CD1c-positive myeloid dendritic cell (primary cell): ENCODE results near the gene DCLRE1A.

Experiments
- DNase-seq: peaks from one replicate; pipeline ENCODE4 v3.0.0-alpha.2; 2016; ENCODE audit errors: extremely low spot score

DCLRE1A gene

DNA sequence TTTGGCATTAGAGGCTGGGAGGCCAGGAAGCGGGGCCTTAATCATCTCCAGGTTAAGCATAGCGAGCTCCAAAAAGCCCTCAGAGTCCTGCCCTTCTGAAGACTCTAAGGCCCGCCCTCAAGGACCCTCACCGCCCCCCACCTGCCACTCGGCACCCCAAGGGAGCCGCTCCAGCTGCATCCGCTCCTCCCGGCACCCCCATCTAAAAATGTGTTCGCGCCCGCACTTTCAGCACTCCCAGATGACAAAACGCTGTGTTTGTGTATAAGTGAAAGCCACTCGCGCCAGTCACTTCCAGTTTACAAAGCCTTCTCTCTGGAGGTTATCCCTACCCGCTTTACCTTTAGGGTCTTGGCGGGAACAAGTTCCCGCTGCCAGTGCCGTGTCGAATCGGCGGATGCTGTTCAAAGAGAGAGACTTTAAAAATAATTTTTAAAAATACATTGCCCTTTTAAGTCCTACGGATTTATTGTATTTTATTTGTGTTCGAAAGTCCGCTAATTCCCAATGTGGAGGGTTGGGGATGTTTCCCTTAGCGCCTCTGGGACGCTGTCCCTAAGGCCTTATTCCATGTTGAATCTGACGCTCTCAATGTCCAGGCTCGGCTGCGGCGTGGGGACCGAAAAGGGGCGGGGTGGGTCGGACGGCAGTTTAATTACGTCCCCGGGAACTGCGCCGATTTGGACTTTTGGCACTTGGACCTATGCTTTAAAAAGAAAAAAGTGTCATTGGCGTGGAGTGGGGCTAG, at the start of gene DCLRE1A, which contains the start of gene NHLRC2:
DCLRE1A (minus strand) TSS at position 70 of the 748 bp plus-strand sequence. CDS start 900 bp downstream, outside the sequence.
NHLRC2 (plus strand) TSS at position 649 of the 748 bp plus-strand sequence. CDS start 212 bp downstream, outside the sequence.
- DNase-seq: peak; percentile 81

DNA sequence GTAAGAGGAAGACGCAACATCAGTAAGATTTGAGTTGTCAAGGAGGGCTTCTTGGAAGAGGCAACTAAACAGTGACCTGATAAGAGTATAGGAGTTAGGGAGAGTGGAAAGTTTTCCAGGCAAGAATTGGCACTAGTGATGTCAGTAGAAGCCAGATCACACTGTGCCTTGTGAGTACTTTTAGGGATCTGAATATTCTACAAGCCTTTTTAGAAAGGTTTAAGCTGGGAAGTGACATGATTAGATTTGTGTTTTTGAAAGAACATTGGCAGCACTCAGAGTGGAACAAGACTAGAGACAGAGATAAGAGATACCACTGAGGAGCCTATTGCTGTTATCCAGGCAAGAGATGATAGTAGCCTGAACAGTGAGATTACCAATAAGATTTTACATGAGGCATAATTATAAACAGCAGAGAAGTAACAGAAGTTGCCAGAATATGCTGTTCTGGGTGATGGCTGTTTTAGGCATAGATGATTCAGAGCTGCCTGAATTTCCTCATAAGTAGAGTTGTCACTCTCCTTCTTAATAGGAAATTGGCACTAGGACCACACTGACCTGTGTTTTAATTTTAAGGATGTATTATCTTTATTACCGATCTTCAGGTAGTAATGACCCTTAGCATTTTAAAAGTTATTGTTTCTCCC, 46.2 kb upstream of the DCLRE1A start:
- no peak for DNase-seq

DNA sequence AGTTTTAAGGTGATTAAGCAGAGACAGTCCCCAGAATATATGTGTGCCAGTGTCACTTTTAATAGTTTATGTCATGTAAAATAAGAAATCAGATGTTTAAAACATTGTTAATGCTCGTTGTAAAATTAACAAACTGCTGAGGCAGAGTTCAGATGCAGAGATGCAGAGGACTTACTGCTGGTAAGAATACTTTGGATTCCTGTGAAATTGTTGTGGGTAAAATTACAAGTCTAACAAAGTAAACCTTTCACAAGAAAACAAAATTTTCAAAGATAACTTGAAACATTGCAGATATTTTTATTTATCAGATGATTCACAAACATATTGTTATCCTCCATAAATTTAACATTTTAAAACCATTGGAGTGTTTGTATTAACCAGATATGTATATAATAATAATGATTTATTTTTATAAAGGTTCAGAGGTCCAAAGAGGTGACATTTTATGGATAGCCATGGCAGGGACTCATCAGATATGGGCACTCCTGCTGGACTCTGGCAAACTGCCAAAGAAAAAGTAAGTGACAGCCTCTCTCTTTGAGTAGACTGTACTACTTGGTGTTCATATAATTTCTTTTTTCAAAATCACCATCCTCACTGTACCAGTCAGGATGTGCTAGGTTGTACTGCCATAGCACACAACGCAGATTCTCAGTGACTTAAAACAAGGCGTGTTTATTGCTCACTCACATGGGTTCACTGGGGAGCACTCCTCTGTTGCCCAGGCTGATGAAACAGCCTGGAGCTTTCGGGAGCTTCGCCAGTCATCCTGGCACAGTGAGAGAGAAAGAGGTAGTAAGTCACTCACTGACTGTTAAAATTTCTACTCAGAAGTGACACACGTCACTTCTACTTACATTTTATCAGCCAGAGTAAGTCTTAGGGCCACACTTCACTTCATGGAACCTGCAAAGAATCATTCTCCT, 44.1 kb upstream of the DCLRE1A start:
- no peak for DNase-seq

DNA sequence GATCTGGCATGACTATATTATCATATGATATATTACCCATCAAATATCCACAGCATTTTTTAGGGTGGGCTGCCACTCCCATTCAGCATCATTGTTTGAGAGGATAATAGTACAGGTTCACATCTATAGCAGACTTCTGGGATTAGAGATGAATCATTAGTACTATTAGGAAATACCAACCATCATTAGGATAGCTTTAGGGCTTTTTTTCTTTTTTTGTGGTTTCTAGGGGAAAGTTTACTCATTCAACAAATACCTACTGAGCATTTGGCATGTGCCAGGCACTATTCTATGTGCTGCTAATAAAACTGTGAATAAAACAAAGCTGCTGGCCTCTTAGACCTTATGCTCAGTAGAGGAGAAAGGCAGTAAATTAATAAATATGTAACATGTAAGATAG, 41.1 kb upstream of the DCLRE1A start:
- DNase-seq: no peak

DNA sequence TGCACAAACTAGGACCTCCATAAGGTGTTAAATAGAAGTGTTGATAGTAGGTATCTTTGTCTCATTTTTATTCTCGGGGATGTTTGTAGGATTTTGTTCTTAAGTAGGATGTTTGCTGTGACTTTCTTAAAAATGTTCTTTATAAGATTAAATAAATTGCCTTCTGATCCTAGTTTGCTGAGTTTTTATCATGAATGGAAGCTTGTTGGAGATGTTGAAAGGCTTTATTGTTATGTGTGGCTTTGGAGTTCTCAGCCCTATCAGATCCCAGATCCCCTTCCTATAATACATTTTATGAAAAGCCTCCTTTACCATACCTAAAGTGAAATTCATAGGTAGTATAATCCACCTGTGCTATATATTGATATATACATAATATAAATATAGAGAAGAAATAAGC, 40.7 kb upstream of the DCLRE1A start:
- no peak for DNase-seq

DNA sequence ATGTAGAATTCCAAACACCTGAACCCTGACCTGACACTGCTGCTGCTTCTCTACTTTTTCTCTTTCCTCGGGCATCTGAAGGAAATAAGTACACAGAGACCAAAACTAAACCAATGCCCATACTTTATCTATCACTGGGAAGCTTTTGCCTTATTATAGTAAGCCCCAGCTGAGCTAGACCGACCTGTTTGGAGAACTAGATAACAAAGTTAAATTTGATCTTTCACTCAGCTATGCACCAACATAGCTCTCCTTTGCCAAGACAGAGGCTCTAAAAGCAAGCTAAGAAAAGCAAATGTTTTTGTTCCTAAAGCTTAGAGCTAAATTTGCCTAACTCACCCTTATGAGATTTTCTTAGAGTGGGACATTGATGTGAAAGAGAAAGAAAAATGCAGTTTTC, 39.7 kb upstream of the DCLRE1A start:
- DNase-seq: no peak

DNA sequence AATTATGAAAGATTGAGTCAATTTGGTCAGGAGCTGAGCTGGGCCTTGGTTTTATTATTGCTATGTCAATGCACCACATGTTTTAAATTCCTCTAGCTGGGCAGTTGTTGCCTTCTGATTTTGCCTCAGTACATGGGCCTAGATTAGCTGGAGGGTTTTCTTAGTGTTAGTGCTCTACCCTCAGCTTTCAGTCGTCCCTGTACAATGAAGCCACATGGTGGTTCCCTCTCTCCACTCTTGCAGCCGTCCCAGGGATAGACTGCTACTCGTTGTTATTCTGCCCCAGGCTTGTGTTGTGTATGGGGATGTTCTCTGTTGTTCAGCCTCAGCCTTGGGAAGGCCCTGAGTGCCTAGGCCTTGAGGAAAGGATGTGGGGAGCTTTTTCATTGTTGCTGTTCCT, 37.6 kb upstream of the DCLRE1A start:
- DNase-seq: no peak

DNA sequence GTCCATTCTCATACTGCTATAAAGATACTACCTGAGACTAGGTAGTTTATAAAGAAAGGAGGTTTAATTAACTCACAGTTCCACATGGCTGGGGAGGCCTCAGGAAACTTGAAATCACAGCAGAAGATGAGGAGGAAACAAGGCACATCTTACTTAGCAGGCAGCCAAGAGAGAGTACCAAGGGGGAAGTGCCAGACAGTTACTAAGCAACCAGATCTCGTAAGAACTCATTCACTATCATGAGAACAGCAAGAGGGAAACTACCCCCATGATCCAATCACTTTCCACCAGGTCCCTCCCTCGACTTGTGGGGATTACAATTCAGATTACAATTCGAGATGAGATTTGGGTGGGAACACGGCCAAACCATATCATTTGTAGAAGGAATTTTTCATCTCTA, 36.9 kb upstream of the DCLRE1A start:
- DNase-seq: no peak

DNA sequence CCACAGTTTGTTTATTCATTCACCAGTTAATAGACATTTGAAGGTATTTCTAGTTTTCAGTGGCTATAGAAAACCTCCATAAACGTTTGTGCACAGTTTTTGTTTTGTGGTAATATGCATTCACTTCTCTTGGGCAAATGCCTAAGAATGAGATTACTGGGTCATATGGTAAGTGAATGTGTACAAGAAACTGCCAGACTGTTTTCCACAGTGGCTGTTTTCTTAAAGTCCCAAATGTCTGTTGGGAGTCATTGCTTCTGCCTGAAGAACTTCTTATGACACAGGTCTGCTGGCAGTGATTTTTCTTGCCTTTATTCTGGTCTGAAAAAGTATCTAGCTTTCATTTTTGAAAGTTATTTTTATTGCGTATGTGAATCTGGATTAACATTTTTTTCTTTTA, 36.0 kb upstream of the DCLRE1A start:
- DNase-seq: no peak

DNA sequence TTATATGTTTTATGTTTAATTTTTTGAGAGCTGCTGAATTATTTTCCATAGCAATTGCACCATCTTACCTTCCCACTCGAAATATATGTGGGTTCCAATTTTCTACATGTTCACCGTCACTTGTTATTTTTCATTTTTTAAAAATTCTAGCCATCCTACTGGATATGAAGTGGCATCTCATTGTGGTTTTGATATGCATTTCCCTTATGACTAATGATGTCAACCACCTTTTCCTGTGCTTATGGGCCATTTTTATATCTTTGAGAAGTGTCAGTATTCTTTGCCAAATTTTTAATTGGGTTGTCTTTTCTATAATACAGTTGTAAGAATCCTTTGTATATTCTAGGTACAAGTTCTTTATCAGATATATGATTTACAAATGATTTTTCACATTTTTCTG, 28.4 kb upstream of the DCLRE1A start:
- DNase-seq: no peak

DNA sequence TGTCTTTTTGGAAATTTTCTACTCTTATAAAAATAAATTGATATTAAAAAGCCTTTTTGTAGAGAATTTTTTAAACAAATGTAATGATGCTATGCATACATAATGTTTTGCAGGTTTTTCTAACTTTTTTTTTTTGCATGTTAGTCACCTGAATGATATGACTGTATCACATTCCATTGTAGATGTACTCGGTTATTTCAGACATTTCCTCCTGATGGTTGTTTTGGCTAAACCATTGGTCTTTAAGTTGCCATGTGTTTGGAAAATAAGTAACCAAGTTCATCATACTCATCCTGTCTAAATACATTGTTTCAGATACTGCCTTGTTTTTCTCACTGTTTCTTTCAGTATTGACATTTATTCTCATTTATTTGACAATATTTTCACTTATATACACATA, 26.4 kb upstream of the DCLRE1A start:
- no peak for DNase-seq

DNA sequence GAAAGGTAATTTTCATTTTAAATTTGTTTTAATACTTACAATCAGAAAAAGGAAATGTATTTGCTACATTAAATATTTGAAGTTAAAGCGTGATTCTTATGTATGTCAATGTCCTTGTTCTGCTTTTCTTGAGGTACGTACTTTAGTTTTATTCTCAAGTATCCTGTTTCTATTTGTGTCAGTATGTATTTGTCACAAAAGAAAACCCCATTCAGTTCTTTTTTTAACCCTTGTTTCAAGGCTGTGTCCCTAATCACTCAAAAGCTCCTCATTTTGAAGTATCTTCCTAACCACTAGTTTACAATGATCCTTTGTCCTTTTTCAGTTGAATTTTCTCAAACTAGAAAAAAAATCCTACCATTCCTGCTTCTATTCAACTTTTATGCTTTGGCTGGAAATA, 25.8 kb upstream of the DCLRE1A start:
- DNase-seq: no peak

DNA sequence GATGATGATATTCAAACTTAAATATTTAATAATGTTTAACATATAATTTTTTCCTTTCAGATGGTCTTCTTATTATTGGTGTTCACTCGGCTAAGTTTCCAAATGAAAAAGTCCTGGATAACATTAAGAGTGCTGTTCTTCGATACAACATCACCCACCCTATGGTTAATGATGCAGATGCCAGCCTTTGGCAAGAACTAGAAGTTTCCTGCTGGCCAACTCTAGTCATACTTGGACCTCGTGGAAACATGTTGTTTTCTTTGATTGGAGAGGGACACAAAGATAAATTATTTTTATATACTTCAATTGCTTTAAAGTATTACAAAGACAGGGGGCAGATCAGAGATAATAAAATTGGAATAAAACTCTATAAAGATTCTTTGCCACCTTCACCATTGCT, 22.6 kb upstream of the DCLRE1A start:
- no peak for DNase-seq

DNA sequence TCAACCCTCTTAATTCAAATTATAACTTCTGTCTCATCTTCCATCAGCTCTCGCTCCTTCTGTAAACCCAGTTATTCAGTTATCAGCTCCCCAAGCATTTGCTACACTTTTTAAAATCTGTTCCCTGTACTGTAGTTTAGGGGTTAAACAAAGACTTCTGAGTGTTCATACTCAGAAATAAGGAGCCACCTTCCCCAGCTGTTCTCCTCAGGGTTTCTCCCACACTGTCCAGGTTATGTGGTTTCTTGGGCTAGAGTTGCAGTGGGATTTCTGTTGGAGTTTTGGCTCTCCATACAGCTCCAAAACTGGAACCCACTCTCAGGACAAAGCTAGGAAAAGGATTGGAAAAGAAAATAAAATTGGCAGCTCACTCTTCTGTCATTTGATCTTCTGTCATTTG, 21.3 kb upstream of the DCLRE1A start:
- no peak for DNase-seq

DNA sequence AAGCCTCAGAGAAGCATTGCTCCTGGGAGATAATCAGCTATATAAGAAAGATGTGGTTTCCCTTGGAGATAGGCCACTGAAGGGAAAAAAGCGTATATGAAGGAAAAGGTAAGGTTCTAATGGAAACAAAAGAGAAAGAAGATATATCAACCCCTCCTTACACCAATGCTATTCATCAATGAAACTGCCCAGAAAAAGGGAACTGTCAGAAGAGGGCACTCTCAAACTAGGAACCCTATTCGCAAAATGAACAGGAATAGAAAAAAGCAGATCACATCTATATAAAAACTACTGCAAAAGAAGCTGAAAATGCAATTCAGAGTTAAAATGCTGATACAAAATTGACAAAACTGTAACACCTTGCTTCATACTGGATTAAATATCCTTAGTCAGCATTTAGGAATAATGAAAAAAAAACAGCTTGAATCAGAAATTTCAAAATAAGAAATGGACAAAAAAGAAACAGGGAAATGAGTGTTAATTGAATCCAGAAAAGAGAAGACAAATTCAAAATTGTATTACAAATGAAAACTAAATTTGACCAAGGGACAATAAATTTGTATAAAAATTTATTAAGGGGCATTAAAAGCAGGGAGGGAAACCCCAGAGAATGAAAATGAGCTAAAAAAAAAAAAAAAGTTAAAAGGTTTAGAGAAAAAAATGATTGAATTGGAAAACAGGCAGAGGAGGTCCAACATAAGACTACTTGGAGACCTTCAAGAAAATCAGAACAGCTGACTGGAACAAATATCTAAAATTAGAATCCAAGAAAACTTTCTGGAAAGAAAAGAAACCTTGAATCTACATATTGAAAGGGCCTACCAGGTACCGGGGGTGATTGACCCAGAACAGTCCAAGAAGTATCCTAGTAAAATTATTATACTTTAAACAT, 18.5 kb upstream of the DCLRE1A start:
- DNase-seq: no peak

DNA sequence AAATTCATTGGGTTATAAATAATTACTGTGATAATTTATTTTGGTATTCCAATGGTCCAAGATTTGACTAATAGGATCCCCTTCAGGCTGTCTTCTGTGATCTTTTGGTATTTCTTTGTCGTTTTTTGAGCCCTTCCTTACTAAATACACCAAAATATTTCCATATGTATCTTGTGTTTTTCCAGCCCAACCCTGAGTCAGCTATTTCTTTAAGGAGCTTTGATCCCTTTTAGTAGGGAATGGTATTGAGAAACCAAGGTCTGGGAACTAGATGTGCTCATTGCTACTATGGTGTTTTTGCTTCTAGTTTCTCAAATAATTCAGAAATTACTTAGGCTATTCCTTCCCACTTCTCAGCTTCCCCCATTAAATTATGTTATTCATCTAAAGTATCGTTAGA, 15.9 kb upstream of the DCLRE1A start:
- DNase-seq: no peak

DNA sequence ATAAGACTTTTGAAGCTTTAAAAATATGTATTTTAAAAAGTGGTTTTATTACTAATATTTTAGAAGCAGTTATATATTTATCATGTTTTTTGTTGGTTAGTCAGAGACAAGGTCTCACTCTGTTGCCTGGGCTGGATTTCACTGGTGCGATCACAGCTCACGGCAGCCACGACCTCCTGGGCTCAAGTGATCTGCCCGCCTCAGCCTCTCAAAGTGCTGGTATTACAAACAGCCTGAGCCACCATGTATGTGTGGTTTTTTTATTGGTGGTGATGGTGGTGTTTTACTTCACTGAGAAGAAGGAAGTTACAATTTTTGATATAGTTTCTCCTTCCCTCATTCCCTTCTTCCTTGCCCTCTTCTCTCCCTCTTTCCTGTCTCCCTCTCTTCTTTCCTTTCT, 14.0 kb upstream of the DCLRE1A start:
- DNase-seq: no peak

DNA sequence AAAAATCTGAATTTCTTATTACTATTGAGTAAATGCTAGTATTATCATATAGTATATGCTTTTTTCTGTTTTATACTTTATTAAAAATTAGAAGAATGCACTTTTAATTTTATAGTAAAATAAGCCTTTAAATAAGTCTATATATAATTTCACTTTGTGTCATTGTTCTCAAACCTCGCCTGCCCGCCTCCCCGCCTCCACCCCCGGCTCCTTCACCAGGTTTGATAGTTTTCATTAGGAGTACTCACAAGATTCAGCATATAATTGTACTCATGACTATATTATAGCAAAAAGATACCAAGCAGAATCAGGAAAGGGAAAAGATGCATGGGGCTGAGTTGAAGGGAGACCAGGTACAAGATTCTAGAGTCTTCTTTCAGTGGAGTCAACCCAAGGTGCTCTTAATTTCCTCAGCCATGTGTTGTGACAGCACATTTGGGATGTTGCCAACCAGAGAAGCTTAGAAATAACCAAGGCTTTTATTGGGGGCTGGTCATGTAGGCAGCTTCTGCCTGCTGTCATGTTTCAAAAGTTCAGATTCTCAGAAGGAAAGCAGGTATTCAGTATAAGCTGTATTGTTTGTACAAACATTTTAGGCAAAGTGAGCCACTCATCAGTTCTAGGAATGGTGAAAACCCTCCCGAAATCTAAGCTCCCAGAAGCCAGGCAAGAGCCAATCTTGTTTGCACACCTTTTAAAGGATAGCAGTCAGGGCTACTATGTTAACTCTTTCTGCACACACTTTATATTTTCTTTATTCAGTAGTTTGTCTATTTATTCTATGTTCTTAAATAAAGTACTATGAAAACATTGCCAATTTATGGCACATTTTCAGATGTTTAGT, 12.9 kb upstream of the DCLRE1A start:
- DNase-seq: no peak

DNA sequence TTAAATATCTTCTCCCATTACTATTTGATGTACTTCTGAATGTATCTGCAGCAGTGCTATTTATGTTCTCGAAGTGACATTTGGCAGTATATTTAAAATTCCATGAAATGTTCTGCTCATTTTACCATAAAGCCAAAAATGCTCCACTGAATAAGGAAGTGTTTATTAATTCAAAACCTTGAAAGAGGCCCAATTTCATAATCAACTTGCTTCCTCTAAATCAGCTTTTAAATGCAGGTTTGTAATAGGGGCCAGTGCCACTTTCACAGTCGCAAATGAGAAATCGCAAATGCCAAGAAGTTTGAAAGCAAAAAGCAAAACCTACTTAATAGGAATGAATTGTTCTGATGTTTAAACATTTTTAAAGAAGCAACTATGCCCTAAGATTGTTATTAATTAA, 12.0 kb upstream of the DCLRE1A start:
- peak; percentile 71 for DNase-seq

DNA sequence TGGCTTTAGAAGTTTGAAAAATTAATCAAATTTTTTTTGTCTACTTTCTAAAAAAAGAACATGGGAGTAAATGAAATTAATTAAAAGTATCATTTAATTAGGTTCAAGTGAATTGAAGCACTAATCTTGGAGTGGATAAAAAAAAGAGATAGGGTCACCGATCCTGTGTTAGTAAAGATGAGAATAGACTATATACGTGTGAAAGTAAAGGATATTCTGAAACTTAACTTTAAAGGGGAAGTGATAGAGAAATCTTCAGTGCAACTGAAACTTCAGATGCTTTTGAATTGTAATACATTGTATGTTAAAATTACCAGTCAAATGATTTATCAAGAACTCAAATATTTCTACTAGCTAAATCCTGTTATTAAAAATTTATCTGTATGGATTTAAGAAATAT, 5.4 kb upstream of the DCLRE1A start:
- DNase-seq: no peak
